Measurements from ENCODE around the gene MYH9. TPM values are rescaled to one million over a fixed set of nuclear protein-coding genes. Genes with fewer than 3 reads are reported as not detected.

The MYH9 gene
- total RNA-seq, 1 experiment from 2014 or later = 464 TPM

DNA sequence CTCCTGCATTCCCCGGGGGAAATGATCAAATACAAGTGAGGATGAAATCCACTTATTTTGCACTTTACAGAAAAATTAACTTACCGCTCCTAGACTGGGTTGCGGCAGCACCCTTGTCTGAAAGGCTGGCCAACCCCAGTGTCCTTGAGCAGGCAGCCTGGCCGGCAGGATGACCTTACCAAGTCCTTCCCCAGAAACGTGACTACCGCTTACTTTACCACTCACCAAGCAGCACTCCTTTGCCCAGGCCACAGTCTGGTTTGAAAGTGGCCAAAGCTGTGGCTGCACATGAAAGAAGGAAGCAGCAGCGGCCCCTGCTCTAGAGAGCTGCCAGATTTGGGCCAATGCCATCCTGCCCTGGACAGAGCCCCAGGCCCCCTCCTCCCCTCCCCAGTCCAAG is 20.3 kb downstream of the MYH9 start:
- no peak for DNase-seq (ENCODE audit: low read depth)

DNA sequence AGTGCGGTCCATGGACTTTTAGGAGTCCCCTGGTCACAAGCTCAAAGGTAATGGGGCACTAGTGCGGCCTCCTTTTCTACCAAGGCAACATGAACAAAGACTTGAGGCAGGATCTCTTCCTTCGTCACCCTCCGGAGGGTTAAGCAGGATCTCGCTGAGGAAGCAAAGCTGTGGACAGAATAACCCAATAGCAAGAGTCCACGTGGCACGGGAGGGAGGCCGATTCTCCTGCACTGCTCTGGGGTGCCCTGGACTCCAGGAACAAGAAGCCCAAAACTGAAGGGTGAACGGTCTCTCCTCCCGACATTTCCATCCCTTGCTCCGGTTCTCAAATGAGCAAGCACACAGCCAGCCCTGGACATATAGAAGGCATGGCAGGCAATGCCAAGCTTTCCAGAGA is 20.7 kb downstream of the MYH9 start:
- DNase-seq (ENCODE audit: low read depth) = no peak

DNA sequence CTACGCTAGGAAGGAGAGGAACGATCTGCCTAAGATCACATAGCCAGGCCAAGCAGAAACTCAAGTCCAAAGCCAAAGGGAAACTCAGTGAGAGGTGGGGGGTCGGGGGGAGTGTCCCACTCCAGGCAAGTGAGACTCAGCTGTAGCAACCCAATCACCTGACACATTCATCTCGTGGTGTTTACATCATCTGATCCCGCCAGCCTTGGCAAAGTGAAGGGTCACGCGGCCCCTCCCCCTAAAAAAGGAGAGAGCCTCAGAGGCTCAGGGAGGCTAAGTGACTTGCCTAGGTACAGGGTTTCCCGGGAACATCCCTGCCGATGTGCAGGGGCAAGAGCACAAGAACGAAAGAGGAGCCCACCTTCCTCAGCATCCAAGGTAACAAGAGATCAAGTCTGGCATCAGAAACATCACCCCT is 21.5 kb downstream of the MYH9 start:
- DNase-seq (ENCODE audit: low read depth) = peak; percentile 57

DNA sequence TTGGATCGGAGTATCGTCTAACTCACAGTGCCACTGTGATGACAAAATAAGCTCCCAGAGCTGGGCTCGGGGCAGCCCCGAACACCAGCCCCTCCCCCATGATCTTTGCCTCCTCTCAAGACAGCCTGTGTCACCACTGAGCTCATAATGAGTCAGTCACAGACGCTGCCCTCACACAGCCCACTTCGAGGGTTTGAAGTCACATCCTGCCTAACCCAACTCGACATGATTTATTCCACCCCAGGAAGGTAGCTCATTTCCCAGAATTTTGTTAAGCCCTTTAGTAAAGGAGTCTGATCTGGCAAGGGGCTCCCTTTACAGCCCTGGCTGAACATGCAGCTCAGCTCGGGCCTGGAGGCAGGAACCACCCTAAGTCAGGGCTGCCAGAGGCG is 22.8 kb downstream of the MYH9 start:
- DNase-seq (ENCODE audit: low read depth) = peak; percentile 96

DNA sequence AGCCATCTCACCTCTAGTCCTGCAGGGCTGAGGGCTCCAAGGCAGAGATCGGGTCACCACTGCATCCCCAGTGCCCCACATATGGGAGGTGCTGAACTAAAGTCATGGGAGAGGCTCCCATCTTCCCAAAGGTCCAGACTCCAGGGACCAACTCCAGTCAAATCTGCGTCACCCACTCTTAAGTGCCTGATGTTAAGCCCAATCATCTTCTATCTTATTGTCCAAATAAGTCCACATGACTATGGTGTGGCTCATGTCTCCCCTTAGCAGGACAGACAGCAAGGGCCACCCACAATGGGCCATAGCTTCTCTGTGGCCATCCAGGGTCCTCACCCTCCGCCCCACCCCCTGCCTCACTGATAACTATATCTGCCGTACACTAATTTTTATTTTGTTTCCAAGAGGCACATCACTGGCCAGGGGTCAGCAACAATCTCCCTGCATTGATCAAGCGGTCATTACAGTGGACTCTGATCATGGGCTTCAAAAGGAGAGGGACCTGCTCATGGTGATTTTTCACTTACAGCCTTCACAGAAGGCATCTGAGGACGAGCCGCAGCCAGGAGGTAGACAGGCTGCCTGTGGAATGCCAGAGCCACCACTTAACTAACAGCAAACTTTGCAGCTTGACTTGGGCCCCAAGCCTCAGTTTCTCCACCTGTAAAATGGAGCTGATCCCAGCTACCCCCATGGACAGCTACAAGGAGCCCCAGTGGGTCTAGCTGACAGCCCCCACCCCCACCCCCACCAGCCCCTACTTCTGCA is 23.3 kb downstream of the MYH9 start:
- no peak for DNase-seq (ENCODE audit: low read depth)

DNA sequence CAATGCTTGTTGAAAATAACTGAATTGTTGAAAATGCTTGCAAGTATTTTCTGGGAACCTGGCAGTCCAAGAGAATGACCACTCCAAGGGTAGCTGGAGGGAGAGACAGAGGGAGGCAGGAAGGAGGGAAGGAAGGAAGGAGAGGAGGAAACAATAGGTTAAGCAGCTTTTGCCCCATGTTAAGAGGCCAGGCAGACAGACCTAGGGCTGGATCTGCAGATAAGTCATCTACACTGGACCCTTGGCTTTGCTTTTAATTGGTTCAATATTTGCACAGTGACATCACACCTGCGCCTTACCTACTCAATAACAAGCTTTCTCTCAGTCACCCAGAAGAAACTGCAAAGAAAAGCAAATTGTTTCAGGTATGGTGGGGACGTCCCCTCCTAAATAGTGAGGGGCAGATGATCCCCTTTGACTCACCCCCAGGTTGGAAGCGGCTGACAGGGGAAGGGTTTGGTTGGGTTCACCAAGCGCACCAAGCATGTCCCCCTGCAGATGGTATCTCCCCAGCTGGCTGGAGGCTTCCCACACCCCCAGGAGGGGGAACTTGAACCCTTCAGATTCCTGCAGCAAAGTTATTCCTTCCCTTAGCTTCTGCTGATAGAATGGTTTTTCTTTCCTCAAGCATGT is 24.3 kb downstream of the MYH9 start:
- no peak for DNase-seq (ENCODE audit: low read depth)

DNA sequence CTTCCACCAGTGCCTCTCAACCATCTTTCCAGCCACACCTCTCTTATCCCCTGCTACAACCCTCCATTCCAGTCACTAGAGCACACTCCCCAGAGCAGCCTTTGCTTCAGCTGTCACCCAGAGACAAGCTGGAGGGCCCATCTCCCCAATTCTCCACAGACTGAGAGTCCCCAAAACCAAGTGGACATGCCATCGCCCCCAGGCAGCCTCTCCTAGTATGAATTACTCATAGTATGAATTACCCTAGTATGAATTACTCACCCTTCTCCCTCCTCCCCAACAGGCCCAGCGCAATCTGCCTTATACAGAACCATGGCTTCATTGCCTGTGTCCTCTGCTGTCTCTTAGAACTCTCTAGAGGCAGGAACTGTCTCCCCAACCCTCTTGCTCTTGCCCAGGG is 24.8 kb downstream of the MYH9 start:
- DNase-seq (ENCODE audit: low read depth) = no peak

DNA sequence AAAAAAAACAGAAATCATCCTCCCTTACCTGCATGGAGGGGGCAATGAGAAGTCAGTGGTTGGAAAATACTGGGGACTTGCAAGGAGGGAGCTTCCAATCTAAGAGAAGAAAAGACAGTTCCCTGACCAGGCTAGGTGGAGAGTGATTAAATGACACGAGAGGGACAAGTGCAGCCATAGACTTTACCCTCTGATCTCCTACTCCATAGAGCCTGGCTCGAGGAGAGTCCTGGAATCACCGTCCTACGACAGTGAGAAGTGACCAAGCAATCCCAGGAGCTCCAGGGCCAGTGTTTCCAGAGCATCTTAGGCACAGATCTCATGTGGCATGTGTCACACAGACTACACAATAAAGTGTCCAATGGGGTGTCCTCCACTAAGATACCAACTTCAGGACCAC is 25.7 kb downstream of the MYH9 start:
- no peak for DNase-seq (ENCODE audit: low read depth)

DNA sequence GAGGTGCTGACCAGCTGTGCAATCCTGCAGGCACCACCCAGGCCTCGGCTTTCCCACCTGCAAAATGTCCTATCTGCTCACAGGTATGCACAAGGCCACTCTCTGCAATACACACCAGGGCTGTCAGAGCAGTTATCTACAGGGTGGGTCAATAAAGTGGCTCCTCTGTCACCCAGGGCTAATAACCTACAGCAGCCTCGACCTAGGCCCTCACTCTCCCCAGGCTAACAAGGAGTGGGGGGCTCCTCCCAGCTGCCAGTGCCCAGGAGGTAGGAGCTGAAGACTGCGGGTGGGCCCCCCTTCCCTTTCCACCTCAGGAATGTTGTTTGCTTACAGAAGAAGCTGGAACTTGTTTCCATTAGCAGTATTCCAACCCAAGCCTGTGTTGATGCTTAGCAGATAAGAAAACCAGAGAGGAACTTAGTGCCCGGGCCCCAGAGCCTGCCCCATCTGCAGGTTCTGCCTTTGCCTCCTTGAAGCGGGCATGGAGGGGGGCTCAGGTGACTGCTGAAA is 26.8 kb downstream of the MYH9 start:
- no peak for DNase-seq (ENCODE audit: low read depth)

DNA sequence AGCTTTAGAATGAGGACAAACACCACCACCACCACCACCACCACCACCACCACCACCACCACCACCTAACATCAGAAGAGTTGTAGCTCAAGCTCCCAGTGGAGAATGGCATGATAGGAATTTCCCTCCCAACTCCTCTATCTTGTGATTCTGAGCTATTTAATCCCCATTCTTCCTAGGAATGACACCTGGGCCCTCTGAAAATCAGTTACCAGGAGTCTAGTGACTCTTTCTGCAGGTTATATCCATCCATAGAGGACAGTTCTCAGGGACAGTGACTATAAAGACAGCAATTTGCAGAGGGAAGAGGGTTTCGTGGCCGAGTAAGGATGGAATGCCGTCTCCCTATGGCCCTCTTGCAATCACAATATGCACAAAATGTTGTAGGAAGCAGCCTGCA is 27.8 kb downstream of the MYH9 start:
- DNase-seq (ENCODE audit: low read depth) = no peak

DNA sequence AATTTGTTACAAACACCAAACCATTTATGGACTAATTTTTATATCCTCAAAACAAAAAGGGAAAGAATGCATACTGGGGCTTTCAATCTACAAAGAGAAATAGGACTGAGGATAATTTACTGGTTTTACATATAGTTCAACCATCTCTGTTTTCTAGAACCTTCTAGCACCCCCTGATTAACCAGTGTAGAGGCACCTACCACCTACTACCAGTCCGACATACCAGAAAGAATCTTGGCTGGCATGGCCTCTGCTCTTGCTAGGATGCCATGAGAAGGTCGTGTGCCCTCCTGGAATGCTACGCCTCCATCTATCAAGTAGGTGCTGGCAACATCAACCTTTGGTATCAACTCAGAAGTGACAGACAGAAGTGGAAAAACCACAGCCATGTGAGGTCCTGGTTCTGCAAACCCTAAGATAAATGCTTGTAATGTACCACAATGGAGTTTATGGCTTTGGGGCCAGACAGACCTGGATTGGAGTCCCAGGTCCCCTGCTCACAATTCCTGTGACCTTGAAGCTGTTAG is 28.2 kb downstream of the MYH9 start:
- no peak for DNase-seq (ENCODE audit: low read depth)

DNA sequence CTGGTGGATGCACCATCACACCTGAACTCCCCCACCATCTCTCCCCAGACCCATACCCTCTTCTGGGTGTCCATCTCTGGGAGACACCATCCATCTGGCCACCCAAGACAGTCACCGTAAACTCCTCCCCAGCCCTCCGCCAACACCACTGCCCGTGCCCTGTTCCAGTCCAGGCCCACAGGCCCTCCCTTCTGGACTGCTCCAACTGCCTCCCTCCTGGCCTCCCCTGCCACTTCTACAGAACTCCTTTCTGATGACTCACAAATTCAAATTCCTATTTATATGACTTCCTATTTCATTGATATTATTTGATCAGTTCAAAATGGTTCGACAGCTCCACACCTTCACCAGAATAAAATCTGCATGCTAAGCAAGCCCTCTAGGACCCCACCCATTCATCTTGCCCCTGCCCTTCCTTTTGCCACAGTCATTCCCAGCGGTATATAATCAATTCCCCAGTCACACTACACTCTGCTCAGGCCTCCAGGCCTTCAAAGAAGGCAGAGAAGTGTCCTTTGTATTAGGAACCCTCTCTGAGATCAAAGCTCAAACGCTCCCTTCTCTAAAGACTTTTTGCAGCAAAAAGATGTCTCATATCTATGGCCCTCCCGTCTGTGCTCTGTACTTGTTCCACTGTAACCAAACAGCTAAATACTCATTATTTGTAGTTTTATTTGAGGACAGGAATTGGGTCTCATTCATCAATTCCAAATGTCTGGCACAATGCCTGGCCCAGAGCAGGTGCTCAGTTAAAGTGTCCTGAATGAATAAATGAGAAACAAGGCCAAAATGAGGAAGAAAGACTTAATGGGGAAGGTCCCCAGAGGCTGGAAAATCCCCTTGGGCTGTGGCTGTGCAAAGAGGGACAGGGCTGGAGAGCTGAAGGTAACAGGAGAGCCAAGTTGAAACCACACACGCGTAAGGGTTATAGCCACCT is 29.0 kb downstream of the MYH9 start:
- no peak for DNase-seq (ENCODE audit: low read depth)

DNA sequence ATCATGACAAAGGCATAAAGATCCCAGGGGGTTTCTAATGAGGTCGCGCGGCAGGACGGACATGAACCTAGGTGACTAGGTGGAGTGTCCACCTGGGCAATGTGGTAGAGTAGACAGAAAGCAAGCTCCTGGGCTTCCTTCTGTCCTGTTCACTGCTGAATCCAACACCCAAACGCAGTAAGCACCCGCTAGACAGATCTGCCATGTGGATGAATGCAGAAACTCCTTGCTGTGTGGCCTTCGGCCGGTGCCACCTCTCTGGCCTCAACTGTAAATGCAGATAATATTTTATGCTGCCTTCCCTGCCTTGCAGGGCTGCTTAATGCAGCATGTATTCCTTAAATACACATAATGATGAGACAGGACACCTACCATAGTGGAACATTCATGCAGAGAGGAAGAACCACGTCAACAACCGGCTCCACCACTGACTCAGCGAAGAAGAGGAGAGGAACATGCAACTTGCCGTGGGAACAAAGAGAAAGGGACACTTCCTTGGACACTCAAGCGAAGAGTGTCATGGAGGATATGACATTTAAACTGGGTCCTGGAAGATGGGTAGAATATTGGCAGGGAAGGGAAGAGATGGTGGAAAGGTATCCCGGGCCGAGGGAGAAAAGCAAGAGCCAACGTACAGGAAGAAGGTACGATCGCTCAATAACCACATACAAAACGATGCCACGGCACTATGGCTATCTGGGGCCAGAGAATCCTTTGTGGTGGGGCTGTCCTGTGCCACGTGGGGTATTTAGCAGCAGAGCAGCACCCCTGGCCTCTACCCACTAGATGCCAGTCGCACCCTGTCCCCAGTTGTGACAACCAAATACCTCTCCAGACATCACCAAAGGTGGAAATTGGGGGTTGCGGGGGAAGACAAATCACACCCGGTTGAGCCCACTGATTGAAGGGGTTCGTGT is 30.8 kb downstream of the MYH9 start:
- no peak for DNase-seq (ENCODE audit: low read depth)

DNA sequence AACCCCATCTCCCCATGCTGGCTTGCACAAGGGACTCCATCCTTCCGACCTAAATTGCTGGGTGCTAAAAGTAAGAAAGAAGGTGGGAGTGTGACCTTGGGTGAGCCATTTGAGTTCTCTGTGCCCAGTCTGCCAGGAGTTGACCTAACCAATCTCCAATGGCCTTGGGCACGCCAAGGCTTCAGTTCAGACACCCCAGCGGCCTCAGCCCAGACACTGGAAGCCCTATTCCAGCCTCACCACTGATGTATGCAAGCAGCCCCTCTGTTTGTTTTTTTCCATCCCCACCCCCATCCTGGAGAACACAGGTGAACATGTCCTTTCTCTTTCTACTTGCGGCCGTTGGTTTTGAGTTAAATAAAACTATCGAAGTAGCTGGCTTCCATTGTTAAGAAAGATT is 31.9 kb downstream of the MYH9 start:
- DNase-seq (ENCODE audit: low read depth) = no peak

DNA sequence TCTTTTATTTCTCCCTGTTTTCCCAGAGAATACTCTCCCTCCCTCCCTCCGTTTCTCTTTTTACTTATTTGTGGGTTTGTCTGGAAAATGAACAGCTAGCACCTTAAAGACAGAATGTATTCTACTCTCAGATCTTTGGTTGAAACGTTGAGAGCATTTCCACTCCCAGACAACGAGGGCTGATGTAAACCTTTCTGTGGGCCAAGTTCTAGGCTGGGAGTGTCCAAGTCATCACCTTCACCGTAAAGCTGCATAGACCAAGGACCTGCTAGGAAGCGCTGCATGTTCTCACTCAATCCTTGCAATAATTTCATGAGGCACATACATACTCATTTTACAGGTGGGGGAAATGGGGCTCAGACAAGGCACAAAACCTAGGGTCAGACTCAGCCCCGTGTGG is 32.4 kb downstream of the MYH9 start:
- no peak for DNase-seq (ENCODE audit: low read depth)

DNA sequence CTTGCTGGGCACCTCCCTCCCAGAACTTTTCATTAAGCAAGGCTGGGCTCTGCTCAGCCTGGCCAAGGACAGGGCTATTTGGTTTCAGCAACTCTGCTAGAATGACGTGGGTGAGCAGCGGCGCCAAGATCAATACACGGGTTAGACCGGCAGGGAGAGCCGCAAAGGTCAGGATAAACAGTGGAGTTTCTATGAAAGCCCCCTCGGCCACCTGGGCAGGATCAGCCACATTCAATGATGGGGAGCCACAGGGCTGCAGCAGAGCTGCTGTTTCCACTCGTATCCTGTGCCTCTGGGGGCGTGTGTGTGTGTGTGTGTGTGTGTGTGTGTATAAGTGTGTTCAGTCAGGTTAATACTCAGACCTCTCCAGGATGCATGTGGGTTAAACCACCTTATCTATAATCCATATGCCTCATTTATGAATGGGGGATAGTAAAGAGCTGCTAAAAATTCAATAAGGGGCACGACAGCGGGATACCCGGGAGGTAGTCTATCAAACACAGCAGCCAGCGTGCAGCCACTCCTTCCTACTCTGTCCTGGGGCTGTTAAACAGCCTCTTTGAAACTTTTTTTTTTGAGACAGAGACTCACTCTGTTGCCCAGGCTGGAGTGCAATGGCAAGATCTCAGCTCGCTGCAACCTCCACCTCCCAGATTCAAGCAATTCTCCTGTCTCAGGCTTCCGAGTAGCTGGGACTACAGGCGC is 34.8 kb downstream of the MYH9 start:
- DNase-seq (ENCODE audit: low read depth) = peak; percentile 70

DNA sequence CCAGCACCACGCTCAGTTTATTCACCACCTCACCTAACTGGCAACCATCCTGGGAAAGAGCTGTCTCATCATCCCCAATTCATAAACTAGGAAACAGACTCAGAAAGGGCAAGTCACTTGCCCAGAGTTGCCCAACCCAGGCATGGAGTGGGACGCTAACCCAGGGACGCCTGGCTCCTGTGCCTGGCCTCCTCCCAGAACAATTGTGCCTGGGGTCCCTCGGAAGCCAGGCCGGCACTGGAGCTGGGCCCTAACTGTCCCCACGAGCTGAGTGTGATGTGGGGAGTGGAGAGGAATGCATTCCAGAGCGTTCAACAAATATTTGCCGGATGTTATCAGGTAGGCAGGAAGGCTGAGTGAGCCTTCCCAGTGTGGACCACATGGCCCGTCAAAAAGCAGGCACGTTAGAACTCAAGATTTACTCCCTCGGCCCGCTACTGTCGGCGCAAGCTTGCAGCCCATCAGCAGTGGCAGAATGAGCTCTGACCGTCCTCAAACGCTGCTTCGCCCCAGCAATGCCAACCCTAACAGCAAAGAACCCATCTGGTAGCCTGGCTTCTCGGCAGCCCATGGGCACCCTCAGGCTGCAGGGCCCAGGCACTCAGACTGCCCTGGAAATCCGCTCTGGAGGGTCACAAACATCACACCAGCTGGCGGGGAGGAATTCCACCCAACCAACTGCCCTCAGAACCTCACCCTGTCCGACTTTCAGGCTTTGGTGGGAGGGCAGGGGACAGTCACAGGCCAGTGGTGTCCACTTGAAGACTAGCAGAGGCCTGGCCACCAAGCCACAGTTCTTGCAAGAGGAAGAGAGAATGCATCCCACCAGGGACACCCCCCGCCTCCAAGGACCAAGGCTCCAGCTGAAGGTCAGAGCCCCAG is 35.6 kb downstream of the MYH9 start:
- DNase-seq (ENCODE audit: low read depth) = peak; percentile 66

DNA sequence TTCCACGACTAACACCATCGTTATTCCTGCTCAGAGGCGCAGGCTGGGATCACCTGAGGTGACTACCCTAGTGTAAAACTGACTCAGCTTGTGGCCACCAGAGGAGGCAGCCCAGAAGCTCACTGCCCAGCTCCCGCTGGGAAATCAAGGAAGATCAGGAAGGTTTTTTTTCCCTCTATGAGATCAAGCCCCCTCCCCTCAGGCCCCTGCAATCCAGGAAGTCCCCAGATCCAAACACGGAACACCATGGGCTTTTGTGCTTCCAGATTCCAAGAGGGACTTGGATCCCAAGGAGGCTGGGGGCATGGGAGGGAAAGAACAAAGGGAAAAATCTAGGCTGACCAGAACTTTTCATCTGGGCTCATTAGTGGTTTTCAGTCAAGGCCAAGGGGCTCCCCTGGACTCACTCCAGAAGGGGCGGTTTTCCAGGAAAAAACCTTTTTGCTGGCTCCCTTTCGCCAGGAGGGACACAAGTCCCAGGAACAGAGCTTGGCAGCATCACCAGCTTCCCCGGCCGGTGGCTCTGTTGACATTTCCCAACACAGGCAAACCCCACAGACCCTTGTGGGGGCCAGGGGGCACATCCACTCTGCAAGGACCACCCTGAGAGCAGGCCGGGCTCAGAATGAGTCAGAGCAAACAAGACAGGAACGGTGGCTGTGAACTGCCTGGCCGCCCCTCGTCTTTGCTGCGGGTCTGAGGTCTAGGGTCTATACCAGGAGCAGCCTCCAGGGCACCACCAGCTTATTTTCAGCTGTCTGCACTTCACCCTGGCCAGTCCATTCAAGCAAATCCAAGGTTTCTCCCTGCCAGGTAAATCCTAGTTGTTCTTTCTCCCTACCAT is 36.8 kb downstream of the MYH9 start:
- peak; percentile 83 for DNase-seq (ENCODE audit: low read depth)

Measured in Daoy (cell line).